HG03520 (cell line): ENCODE data around the gene OTUD7B.
A peak's percentile ranks its signal among the peaks of the same experiment; 100 is the strongest.
"Not testable (repeated sequence)": the region's sequence is repeated elsewhere in the genome, so short reads cannot be mapped to it uniquely, and the experiment has no call there.

ENCODE experiments used
- ATAC-seq: cut with Tn5 transposase; IDR thresholded peaks from one replicate; pipeline ENCODE4 v1.9.1; 2021; ENCODE audit warnings: mild to moderate bottlenecking, moderate library complexity; ENCODE audit not compliant: unreplicated experiment

Gene OTUD7B

DNA sequence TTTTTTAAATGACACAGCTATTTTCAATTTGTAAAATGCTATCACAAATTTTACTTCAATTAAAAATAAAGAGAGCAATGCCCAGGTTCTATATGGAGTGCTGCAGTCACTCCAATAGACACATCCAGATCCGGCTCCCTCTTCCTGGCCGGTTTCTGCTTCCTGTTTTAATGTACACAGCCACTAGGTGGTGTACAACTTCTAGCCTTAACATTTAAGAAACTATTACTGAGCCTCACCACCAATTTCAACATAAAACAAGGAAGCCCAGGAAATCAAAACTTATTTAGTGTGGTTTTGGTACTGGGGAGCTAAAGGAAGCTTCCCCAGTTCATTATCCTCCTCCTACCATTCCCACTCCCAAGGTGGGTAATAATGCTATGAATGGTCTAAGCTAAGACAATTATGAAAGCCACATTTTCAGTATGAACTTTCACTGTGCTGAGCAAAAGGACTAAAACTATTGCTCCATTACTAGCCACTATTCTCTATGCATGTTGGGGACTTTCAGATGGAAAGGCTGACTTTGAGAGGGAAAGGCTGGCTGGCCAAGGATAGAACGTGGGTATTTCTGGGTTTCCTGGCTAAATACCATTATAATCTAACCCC is 48.4 kb downstream of the OTUD7B start:
- no peak for ATAC-seq

DNA sequence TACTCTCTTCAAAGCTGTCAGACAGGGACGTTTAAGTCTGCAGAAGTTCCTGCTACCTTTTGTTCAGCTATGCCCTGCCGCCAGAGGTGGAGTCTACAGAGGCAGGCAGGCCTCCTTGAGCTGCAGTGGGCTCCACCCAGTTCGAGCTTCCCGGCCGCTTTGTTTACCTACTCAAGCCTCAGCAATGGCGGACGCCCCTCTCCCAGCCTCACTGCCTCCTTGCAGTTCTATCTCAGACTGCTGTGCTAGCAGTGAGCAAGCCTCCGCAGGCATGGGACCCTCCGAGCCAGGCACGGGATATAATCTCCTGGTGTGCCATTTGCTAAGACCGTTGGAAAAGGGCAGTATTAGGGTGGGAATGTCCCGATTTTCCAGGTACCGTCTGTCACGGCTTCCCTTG is 53.0 kb downstream of the OTUD7B start:
- not testable (repeated sequence) for ATAC-seq

DNA sequence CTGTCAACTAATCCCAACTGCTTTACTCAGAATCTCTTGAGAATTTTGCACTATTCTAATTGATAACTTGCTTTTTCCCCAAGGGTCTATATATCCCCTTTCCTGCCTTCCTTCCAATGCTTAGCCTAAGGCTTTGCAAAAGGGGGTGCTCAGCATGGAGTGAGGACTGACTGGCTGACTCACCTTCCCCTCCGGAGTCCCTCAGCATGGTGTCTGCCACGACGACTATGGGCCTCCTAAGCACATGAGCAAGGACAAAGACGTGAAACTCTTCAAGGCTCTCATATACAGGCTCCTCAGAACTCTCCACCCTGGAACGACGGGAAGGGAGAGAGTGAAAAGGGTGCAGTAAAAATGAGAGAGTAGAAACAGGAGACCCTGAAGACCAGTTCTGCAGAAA is 60.6 kb downstream of the OTUD7B start:
- ATAC-seq: no peak

DNA sequence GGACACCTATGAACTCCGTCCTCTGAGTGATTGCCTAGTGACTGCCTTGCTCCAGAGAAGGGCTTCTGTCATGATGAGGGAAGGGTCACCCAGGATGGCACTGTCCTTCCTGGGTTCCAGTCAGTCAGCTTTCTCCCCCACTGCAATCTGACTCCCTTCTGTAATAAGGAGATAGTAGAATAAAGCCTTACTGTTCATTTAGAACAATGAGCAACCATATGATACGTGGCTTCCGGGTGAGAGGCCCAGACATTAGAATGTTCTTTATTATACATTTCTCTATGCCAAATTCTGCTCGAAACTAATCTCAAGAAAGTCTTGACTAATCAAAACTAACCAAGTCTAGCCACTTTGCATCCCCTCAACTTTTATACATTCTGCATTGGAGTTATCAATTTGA is 65.3 kb downstream of the OTUD7B start:
- ATAC-seq: no peak

DNA sequence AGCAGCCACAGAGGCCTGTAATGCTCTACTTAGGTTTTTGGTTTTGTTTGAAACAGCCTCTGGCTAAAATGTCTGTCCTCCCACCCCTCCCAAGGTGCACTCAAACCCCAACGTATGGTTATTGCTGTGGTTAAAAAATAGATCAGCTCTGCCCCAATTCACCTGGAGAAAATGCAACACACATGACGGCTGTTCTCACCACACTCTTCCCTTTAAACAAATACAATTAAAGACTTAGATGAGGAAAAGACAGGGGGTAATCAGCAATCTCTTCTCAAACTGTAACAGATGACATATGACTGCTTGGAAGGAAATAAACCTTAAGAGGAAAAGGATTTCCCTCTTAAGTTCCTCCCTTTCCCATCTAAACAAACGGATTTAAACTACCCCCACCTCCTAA is 67.6 kb downstream of the OTUD7B start:
- ATAC-seq: no peak

DNA sequence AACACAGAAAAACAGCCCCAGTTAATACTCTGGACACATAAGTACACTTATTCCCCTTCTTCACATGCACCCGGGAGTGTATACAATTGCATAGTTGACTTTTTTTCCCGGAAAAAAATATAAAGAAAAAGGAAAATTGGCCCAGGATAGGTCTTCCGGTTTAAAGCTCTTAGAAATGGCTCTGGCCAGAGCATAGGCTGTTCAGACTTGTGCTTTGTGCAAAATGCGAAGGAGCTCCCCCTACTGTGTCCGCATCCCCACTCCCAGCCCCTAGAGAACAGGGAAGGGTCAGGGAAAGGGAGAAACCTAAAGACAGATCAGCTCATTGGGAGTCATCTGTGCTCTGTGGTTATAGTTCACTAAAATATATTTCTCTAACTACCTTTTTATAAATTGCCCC is 68.3 kb downstream of the OTUD7B start:
- ATAC-seq: no peak

DNA sequence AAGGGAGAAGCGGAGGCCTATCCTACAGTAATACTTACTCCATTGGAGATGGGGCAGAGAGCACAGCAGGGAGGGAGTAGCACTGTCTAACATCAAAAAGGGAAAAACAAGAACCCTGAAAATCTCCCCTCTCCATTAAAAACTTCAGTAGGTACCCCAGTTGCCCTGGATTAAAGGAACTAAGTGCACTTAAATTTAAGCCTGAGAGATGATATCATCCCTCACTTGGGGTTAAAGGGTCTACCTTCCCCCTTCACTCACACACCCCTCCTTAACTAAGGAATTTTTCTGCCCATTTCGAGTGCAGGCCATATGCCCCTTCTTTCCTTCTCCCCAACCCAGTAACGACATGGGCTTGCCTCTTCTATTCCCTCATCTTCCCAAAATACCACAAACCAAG is 70.1 kb downstream of the OTUD7B start:
- no peak for ATAC-seq

DNA sequence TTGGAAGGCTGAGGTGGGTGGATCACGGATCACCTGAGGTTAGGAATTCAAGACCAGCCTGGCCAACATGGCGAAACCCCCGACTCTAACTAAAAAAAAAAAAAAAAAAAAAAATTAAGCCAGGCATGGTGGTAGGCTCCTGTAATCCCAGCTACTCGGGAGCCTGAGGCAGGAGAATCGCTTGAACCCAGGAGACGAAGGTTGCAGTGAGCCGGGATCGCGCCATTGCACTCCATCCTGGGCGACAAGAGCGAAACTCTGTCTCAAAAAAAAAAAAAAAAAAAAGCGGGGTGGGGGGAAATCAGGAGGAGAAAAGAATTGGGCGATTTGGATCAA is 71.9 kb downstream of the OTUD7B start:
- not testable (repeated sequence) for ATAC-seq

DNA sequence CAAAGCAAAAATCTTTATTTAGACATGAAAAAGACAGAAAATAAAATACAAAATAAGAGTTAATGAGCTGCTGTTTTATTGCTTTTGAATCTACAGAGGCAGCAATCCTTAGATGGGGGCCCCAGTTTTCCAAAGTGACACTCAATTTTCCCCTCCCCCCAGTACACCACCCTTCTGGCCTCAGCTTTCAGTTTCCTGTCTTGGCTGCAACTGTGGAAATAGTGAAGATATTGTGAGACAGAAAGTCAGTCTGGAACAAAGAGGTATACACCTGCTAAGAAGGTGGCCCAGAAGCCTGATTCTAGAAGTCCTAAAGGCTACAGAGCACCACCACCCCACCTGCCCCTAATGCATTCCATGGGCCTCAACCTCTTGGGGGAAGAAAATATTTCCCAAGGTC is 72.8 kb downstream of the OTUD7B start:
- no peak for ATAC-seq

DNA sequence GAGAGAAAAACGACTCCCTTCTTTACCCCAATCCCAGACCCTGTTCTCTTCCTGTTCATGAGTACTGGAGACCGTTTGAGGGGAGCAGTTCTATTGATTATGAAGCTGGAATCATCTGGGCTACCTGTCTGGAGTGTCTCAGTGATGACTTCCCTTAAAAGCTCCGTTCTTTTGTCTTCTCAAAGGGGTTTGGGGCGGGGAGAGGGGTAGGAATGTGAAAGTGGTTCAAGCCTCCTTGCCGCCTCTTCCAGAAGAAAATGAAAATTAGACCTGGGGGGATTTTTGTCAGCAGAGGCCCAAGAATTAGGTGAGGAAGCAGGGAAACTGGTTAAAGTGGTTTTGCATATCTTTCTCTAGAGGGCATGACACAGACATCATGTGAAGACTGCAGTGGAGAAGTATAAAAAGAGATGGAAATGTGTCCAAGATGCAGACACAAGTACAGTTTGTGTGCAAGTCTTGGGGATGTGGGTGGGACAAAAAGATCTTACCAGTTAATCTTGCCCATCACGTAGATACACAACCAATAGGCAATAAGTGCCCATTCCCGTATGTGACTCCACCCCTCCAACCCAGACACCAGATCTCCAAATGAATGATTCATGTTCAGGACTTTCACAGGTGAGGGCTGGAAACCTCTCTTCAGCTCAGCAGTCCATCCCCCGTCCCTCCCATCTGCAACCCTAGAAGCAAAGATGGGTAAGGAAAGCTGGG is 73.4 kb downstream of the OTUD7B start:
- ATAC-seq: no peak

DNA sequence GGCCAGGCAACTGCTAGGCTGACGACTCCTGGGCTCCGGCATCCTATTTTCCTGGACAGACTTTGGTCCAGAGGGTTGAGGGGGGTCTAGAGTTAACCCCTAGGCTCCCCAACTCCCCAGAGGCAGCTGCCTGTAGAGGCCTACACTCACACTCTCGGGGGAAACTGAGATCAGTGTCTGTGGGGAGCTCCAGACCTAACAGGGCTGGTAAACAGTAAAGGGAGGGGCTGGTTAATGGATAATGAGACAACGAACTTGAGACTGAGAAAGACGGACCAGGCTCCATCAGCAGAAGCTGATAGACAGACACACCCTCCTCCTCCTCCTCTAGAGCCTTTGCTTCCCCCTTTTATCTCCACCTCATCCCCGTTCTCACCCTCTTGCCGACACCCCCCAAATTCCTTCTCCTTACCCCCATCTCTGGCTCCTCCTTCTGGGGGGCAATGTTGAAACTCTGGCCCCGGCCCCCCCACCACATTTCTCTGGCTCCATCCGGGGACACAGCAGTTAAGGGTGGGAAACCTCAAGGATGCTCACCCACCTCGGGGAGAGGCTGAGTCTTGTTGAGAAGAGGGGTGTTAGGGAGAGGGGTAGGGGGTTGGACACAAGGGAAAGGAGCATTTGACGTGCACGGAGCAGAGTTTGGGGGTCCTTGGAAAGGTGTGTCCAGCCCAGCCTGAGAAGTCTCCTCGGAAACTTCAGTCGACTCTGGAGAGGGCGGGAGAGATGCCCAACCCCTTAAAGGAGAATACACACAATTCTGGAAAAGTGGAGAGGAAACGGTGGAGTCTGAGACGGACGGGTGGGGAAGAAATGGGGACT is 74.1 kb downstream of the OTUD7B start, which contains the start of gene MTMR11:
MTMR11 (minus strand) TSS at position 710 of the 822 bp plus-strand sequence; CDS start at position 478, 232 bp downstream.
- ATAC-seq: no peak

DNA sequence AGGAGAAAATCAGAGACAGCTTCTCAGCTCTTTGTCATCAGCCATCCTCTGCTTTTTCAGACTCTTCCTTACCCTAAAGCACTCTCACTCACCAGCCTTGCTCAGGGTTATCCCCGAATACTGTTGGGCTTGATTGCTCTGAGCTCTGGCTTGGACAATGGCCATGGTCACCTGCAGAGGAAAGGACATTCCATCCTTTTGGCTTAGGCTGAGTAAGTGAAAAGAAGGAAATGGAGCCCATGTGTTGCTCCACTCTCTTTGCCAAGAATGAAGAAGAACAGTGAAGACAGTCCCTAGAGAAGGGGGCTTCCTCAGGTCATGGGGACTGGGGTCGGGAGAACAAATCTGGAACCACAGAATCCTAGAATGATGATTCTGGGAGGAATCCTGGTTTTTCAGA is 76.2 kb downstream of the OTUD7B start:
- no peak for ATAC-seq

DNA sequence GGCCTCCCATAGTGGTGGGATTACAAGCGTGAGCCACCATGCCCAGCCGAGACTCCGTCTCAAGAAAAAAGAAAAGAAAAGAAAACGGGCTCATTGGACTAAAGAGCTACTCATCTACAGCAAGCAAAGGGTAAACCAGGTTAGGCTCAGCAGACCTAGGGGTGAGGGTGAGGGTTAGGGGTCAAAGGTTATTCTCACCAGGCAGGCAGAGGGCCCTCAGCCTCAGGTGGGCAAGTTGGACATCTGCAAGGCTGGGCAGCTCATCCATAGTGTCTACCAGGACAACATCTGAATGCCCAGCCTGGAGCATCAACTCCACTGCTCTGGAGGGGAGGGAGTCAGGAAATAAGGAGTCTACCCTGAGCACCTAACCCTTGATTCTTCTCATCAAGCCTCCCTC is 77.3 kb downstream of the OTUD7B start:
- ATAC-seq: no peak

DNA sequence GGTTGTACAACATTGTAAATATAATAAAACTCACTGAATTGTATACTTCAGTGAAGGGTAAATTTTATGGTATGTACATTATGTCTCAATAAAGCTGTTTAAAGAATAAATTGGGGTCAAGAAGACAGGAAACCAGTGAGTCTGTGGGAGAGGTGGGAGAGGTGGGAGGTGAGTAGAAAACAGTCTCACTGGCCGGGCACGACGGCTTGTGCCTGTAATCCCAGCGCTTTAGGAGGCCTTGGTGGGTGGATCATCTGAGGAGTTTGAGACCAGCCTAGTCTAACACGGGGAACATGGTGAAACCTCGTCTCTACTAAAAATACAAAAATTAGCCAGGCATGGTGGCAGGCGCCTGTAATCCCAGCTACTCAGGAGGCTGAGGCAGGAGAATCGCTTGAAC is 78.1 kb downstream of the OTUD7B start:
- no peak for ATAC-seq

DNA sequence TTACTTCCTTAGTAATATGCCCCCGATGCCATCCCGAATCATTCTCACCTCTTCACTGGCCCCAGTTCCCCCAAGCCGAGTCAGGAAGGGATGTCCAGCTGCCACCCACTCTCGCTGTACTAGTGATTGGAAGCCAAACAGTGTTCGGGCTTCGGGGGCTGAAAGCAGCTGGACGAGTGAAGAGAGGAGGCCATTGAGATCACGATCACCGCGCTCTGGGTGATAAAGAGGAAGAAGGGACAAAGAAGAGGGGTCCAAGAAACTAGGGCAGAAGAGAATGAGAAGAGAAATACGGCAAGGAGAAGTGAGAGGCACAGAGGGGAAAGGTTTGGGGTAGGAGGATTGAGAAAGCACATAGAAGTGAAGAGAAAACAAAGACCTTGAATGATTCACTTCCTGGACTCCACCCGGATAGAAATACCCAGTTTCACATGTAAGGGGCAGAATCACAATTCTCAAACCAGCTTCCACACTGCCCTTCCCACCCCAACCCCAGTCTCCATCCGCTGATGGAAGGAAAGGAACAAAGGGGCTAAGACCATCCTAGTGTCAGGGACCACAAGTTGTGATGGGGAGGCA is 79.2 kb downstream of the OTUD7B start:
- ATAC-seq: no peak

DNA sequence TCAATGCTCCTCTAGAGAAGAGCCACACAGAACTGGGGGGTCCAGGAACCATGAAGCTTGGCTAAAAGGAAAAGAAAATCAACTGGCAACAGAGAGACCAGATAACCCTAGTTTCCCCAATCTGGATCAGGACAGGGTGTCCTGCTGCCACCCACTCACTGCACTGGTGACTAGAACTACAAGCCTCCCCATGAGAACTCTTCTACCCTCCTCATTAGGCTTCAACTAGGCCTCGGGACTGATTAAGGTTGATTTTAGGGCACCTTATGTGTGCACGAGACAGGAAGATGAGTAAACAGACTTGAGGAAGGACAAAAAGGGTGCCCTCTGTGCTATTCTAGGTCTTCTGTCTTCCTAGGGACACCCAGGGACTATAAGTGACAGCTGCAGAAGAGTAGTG is 80.7 kb downstream of the OTUD7B start:
- ATAC-seq: no peak

DNA sequence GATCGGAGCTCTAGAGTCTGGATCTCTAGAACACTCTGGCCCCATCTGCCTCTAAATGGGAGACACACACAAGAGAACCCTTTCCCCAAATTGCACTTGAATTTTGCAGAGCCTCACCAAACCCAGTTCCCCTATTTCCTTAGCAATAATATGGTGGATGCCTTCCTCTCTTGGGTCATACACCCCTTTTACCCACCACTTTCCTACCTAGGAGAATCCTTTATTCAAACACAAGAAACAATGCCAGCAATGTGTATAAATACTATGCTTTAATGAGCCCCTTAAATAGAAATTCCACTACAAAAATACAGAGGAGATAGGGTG is 82.2 kb downstream of the OTUD7B start:
- no peak for ATAC-seq

DNA sequence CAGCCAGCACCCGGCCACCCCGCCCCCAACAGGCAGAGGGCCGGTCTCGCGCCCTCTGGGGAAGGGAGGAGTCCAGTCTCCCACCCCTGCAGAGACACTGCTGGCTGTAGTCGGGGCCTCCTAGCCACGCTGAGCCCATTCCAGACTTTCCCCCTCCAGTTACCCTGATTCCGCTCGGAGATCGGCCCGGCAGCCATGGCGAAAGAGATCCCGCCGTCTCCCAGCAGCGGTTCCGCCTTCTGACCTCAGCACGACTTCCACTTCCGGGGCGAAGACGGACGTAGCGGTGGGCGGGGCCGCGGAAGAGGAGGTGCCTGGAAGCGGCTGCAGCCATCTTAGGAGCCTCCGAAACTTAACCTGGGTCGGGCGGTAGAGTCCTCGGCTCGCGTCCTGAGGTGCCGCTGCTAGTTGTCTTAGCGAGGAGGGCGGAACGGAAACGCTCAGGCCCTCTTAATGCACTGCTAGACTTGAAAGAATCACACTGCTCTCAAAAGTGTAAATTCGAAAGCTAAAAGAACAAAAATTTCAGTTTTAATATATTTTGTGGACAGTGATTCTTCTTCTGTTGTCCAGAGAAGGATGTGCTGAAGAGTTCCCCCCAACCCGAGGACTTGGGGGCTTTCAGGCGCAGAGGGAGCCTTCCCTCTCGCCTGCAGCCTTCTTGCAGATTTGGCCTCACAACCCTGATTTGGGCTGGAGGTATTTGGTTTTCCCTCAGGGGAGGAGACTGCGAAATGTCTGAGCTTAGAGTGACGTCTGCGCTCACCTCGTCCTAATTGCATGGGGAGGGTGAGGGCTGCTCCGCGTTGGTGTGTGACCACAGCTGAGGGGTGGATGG is 82.7 kb downstream of the OTUD7B start, which contains the start of gene SF3B4:
SF3B4 (minus strand) TSS at position 241 of the 838 bp plus-strand sequence; CDS start at position 197, 44 bp downstream.
- peak; percentile 84 for ATAC-seq

DNA sequence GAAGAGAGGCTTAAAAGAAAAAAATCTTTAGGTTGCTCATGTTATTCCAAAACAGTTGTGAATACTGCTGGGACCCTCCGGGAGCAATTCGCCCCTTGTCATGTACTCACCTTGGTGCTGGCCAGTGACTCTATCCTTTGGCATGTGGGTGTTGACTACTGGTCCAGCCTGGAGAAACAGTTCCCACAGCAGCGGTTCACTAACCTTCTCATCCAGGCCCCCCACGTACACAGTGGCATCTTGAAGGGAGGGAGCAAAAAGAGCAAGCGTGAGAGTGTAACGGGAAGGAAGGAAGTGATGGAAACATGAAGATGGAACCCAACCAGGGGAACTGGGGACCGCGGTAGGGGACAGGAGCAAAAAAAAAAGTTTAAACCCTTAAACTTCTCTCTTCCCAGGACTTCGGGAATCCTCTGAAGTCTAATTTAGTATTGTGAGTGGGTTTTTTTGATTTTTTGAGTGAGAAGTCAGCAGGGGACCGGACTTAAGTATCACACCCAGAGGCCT is 83.4 kb downstream of the OTUD7B start:
- no peak for ATAC-seq

DNA sequence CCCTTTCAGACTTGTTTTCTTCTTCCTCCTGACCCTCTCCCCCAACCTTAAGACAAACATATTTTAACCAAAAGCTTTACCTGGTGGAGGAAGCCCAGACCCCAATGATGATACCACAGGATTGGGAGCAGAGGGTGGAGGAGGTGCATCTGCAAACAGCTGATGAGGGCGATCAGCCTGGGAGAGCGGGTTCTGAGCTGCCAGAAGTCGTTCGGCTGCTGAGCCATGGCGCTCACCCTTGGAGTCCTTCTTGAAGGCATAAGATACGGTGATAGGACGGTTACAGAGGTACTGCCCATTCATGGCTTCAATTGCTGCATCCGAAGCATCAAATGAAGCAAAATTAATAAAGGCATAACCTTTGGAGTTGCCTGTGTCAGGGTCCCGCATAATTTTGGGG is 84.2 kb downstream of the OTUD7B start:
- no peak for ATAC-seq

DNA sequence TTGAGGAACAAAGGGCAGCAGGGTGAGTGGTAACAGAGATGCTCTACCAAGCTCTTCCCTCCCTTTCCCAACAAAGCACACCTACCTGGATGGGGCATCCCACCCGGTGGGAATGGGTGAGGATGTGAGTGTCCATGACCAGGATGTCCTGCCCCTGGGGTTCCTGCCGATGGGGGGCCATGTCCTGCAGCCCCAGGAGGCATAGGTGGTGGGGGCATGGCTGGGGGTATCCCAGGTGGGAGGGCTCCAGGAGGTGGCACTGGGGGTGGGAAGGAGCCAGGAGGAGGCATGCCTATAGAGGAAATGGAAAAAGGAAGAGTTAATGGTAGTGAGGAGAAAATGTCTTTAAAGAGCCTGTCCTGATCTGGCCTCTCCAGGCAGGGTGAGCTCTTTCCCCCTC is 84.8 kb downstream of the OTUD7B start:
- no peak for ATAC-seq
